Upper lobe of left lung (tissue), 6 donors: ENCODE measurements around the gene ENGASE. TPM values are rescaled to one million over a fixed set of nuclear protein-coding genes. Genes with fewer than 3 reads are reported as not detected.
A peak's percentile ranks its signal among the peaks of the same experiment; 100 is the strongest.

ENCODE experiments used
- ATAC-seq, 2 donors: fragments of 200-7000 bp; cut with Tn5 transposase; one replicate each; pipeline ENCODE4 v1.9.1; 2022; ENCODE audit warnings: mild to moderate bottlenecking in 2 of 2, moderate library complexity in 2 of 2; ENCODE audit not compliant: low FRiP score in 2 of 2
- DNase-seq, 2 donors: peaks; one replicate each; pipeline ENCODE4 v3.0.0-alpha.2; 2019 to 2020
- H3K27ac ChIP-seq, 4 donors: fragments of 200-600 bp; sonication (generic); one replicate each; pipeline ENCODE4 v1.5.1; 2016 to 2019
- H3K27me3 ChIP-seq, 4 donors: fragments of 200-600 bp; sonication (generic); one replicate each; pipeline ENCODE4 v1.5.1; 2017 to 2019
- H3K36me3 ChIP-seq, 4 donors: fragments of 200-600 bp; sonication (generic); one replicate each; pipeline ENCODE4 v1.5.1; 2016 to 2019
- H3K4me1 ChIP-seq, 4 donors: fragments of 200-600 bp; sonication (generic); one replicate each; pipeline ENCODE4 v1.5.1; 2018 to 2019
- H3K4me3 ChIP-seq, 4 donors: fragments of 200-600 bp; sonication (generic); one replicate each; pipeline ENCODE4 v1.5.1; 2017 to 2019; ENCODE audit warnings: mild to moderate bottlenecking in 2 of 4, moderate library complexity in 1 of 4
- H3K9me3 ChIP-seq, 4 donors: fragments of 200-600 bp; sonication (generic); one replicate each; pipeline ENCODE4 v1.5.1; 2018 to 2019
- EP300 ChIP-seq, 4 donors: sonication (generic); formaldehyde crosslinking; IDR thresholded peaks; one replicate each; pipeline ENCODE4 v1.5.1; 2017; ENCODE audit warnings: antibody characterized with exemption in 4 of 4, control low read depth in 2 of 4
- POLR2A ChIP-seq, 4 donors: fragments of 450-650 bp; IDR thresholded peaks; one replicate each; pipeline ENCODE4 v1.5.1; 2016 to 2017; ENCODE audit warnings: antibody characterized with exemption in 4 of 4, mild to moderate bottlenecking in 2 of 4
- POLR2AphosphoS5 ChIP-seq, 2 donors: sonication (generic); formaldehyde crosslinking; IDR thresholded peaks; one replicate each; pipeline ENCODE4 v1.5.1; 2017; ENCODE audit warnings: antibody characterized with exemption in 2 of 2
- WGBS, 2 donors: methylation state at CpG; one replicate each; pipeline ENCODE4 v1.1.5; 2017 to 2018; 5-methylcytosine and 5-hydroxymethylcytosine counted together
- total RNA-seq, 6 donors: library from RNA; depleted of rRNA in 4 of 6; stranded (reverse); fragments of >200 nt in 4 of 6; gene quantifications; one replicate each; pipeline versions ENCODE4 v1.1.0 to v1.2.1, GENCODE V29; 2016 to 2021
- TF ChIP-seq, protein P1 (sequence below), 6 experiments: fragments of 450-650 bp in 4 of 6; fragments of 200-600 bp in 2 of 6; sonication (generic) in 2 of 6; IDR thresholded peaks; one replicate each; pipeline ENCODE4 v1.5.1; 2016 to 2019; ENCODE audit warnings: antibody characterized with exemption in 6 of 6
- donor health status: DM: no; HTN: no; CAD: no; lungs with moderate emphysema.
- donor health status: DM: no; HTN: yes; CAD: no; lungs with severe emphysema.

ENGASE gene
- total RNA-seq, 6 donors from 2014 or later = 17.2 to 320 (median 55.9) TPM

DNA sequence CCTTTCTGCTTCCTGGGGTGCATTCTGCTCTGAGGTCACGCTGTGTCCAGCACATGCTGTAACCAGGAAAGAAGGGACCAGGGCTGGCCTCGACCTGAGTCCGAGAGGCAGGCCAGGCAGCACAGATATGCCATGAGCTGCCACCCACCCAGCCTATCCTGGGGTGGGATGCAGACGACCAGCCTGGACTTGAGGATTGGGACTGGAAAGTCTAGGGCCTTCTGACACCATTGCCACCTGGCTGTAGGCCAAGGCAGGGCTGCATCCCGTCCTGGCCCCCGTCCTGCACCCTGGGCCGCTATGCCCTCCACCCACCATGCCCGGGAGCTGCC lies 14.3 kb downstream of the ENGASE start:
- no peaks in the 10 kb centered on the region for H3K9me3 ChIP-seq
- no peak overlapping the region for H3K27ac ChIP-seq
- no peak for TF ChIP-seq POLR2AphosphoS5 (IDR thresholded peaks at IDR 0.05)
- TF ChIP-seq, protein P1, sequence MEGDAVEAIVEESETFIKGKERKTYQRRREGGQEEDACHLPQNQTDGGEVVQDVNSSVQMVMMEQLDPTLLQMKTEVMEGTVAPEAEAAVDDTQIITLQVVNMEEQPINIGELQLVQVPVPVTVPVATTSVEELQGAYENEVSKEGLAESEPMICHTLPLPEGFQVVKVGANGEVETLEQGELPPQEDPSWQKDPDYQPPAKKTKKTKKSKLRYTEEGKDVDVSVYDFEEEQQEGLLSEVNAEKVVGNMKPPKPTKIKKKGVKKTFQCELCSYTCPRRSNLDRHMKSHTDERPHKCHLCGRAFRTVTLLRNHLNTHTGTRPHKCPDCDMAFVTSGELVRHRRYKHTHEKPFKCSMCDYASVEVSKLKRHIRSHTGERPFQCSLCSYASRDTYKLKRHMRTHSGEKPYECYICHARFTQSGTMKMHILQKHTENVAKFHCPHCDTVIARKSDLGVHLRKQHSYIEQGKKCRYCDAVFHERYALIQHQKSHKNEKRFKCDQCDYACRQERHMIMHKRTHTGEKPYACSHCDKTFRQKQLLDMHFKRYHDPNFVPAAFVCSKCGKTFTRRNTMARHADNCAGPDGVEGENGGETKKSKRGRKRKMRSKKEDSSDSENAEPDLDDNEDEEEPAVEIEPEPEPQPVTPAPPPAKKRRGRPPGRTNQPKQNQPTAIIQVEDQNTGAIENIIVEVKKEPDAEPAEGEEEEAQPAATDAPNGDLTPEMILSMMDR (IDR thresholded peaks at IDR 0.05) = peak in 1 of 6 experiments; percentile 10
- 76 to 84% methylated on average over 5 to 7 of the region's 8 CpGs for WGBS, 2 donors
- peaks cover 0 to 11% (median 2%) of the 10 kb centered on the region in 4 donors for H3K27me3 ChIP-seq
- ATAC-seq (no peak), DNase-seq (peak in 1 of 2 donors; percentile 54)
- peaks cover 0 to 3% (median 0%) of the 10 kb centered on the region in 4 donors for H3K4me1 ChIP-seq
- H3K36me3 ChIP-seq = peaks cover 14 to 32% (median 31%) of the 10 kb centered on the region in 4 donors
- H3K4me3 ChIP-seq = no peak overlapping the region

DNA sequence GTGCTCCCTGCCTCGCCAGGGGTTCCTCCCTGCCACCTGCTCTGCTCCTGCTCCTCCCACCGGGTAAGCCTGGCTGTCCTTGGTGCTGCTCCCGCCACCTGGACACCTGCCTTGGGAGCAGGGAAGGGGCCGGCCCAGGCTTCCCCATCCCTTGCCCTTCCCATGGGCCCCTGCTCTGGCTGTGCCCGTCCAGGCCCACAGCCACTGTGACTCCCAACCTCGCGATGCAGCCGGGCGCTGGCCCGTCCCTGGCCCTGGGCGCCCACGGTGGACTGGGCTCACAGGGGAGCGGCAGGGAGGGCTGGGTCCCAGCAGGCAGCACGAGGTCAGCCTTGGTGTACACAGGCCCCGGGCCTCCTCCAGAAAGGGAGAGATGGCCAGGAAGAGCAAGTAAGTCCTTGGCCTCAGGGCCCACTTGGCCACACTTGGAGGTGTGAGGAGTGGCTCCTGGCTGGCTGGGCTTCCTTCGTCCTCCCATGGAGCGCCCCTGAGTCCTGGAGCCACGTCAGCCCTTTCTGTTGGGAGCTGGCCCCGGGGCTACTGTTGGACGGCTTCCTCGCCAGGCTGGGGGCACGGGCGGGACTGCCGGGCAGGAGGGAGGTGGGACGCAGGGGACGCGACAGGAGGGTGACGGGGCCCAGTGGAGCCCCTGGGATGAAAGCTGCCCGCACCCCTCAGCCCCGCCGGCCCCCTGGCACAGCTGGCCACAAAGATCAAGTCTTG lies 15.3 kb downstream of the ENGASE start:
- DNase-seq (peak in 1 of 2 donors; percentile 83), ATAC-seq (no peak)
- no peak overlapping the region for H3K4me3 ChIP-seq
- no peak for TF ChIP-seq POLR2AphosphoS5 (IDR thresholded peaks at IDR 0.05)
- TF ChIP-seq, protein P1 (IDR thresholded peaks at IDR 0.05) = no peak
- no peak for TF ChIP-seq POLR2A (IDR thresholded peaks at IDR 0.05)
- no peak for TF ChIP-seq EP300 (IDR thresholded peaks at IDR 0.05)
- WGBS, 2 donors = 69 to 83% methylated on average over 27 to 29 of the region's 31 CpGs
- H3K9me3 ChIP-seq = no peaks in the 10 kb centered on the region
- H3K4me1 ChIP-seq = peaks cover 0 to 3% (median 0%) of the 10 kb centered on the region in 4 donors
- peaks cover 0 to 14% (median 2%) of the 10 kb centered on the region in 4 donors for H3K27me3 ChIP-seq
- no peak overlapping the region for H3K27ac ChIP-seq
- H3K36me3 ChIP-seq = peaks cover 10 to 23% (median 22%) of the 10 kb centered on the region in 4 donors

DNA sequence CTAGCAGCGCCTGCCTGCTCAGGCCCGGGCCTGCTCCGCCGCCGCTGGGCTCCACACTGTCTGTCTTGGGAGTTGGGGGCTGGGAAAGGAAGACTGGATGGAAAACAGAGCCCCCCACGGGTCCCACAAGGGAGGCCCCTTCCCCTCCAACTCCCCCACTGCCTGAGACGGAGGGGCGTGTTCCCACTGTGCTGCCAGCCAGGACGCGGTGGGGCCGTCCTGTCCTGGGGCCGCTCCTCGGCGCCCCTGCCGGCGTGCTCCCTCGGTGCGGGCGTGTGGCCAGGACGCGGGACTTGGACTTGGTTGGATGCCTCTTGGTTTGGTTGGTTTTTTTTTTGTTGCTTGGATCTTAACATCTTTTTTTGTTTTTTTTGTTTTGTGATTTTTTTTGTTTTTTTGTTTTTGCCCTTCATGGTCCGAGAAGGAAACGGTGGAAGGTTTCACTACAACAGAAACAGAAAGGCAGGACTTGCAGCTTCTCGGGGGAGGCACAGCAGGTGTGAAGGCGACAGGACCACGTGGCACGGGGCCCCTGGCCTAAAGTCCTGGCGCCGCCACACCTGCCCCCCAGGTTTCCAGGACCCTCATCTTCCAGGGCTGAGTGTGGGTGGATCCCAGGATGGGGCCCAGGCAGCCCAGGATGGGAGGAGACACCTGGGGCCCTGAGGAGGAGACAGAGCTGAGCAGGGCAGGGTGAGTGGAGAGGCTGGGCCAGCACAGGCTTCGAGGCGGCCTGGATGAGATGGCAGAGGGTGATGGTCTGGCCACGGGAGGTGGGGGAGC lies 16.0 kb downstream of the ENGASE start:
- H3K9me3 ChIP-seq = no peaks in the 10 kb centered on the region
- no peak for TF ChIP-seq POLR2AphosphoS5 (IDR thresholded peaks at IDR 0.05)
- TF ChIP-seq, protein P1 (IDR thresholded peaks at IDR 0.05) = peak in 2 of 6 experiments; percentile 7 to 9
- DNase-seq (peak in 1 of 2 donors; percentile 87), ATAC-seq (peak in 1 of 2 donors; percentile 35)
- H3K27me3 ChIP-seq = peaks cover 0 to 14% (median 4%) of the 10 kb centered on the region in 4 donors
- WGBS, 2 donors = 47 to 51% methylated on average over 26 to 27 of the region's 32 CpGs
- H3K36me3 ChIP-seq = peaks cover 4 to 15% (median 14%) of the 10 kb centered on the region in 4 donors
- peaks cover 0 to 3% (median 0%) of the 10 kb centered on the region in 4 donors for H3K4me1 ChIP-seq
- no peak overlapping the region for H3K27ac ChIP-seq
- H3K4me3 ChIP-seq = no peak overlapping the region

DNA sequence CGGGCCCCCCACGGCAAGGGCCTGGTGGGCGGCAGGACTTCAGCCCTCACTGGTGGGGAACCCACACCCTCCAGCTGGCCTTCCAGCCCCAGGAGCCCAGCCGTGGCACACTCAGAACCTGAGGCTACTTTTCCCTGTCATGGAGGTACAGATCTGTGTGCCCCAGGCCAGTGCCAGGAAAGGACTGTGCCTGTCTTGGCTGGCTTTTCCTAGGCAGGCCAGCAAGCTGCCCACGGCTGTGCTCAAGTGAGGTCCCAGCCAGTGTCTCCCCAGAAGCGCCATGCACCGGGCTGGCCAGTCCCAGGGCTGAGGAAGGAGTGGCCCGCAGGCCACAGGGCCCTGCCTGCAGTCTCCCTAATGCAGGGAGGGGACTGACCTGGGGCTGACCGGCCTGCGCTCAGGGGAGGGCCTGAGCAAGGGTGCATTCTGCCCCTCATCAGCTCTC lies 16.6 kb downstream of the ENGASE start:
- Histone ChIP-seq H3K36me3 (peaks cover 0 to 9% (median 8%) of the 10 kb centered on the region in 4 donors), H3K9me3 (no peaks in the 10 kb centered on the region), H3K4me3 (no peak overlapping the region), H3K27me3 (peaks cover 0 to 14% (median 4%) of the 10 kb centered on the region in 4 donors), H3K4me1 (peaks cover 0 to 3% (median 0%) of the 10 kb centered on the region in 4 donors), H3K27ac (no peak overlapping the region)
- no peak for TF ChIP-seq EP300 (IDR thresholded peaks at IDR 0.05)
- no peak for TF ChIP-seq POLR2AphosphoS5 (IDR thresholded peaks at IDR 0.05)
- TF ChIP-seq, protein P1 (IDR thresholded peaks at IDR 0.05) = no peak
- no peak for TF ChIP-seq POLR2A (IDR thresholded peaks at IDR 0.05)
- 83 to 86% methylated on average over 7 to 8 of the region's 10 CpGs for WGBS, 2 donors
- no peak for ATAC-seq
- DNase-seq = peak in 1 of 2 donors; percentile 63
